Suprapubic skin (tissue), 3 donors: Measurements from ENCODE around the gene LMAN1.

Experiments
- CTCF ChIP-seq, 2 donors: fragments of 200-600 bp in 1 of 2; fragments of 450-650 bp in 1 of 2; sonication (generic) in 1 of 2; IDR thresholded peaks; one replicate each; pipeline ENCODE4 v1.5.1; 2016 to 2019; ENCODE audit warnings: antibody characterized with exemption in 2 of 2, mild to moderate bottlenecking in 1 of 2, moderate library complexity in 1 of 2
- POLR2A ChIP-seq, 2 donors: fragments of 450-650 bp; IDR thresholded peaks; one replicate each; pipeline ENCODE4 v1.6.1; 2017; ENCODE audit warnings: antibody characterized with exemption in 2 of 2, mild to moderate bottlenecking in 2 of 2, moderate library complexity in 2 of 2

GRCh38 chr18:59308938-59309260 is 50.2 kb downstream of the LMAN1 start:
- no peak for TF ChIP-seq CTCF (IDR thresholded peaks at IDR 0.05)
- TF ChIP-seq POLR2A (IDR thresholded peaks at IDR 0.05) = no peak
